ENCODE measurements around the gene UTP14C. TPM values are rescaled to one million over a fixed set of nuclear protein-coding genes. Genes with fewer than 3 reads are reported as not detected.

Gene UTP14C, protein sequence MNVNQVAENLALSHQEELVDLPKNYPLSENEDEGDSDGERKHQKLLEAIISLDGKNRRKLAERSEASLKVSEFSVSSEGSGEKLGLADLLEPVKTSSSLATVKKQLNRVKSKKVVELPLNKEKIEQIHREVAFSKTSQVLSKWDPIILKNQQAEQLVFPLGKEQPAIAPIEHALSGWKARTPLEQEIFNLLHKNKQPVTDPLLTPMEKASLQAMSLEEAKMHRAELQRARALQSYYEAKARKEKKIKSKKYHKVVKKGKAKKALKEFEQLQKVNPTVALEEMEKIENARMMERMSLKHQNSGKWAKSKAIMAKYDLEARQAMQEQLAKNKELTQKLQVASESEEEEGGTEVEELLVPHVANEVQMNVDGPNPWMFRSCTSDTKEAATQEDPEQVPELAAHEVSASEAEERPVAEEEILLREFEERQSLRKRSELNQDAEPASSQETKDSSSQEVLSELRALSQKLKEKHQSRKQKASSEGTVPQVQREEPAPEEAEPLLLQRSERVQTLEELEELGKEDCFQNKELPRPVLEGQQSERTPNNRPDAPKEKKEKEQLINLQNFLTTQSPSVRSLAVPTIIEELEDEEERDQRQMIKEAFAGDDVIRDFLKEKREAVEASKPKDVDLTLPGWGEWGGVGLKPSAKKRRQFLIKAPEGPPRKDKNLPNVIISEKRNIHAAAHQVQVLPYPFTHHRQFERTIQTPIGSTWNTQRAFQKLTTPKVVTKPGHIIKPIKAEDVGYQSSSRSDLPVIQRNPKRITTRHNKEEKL
- total RNA-seq: 10.1 and 14.0 TPM in 2 replicates

DNA sequence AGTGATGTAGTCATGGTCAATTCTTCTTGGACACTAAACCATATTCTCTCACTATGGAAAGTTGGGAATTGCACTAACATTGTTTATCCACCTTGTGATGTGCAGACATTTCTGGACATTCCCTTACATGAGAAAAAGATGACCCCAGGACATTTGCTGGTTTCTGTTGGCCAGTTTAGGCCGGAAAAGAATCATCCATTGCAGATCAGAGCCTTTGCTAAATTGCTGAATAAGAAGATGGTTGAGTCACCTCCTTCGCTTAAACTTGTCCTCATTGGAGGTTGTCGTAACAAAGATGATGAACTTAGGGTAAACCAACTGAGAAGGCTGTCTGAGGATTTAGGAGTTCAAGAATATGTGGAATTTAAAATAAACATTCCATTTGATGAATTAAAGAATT, at the start of gene UTP14C:
UTP14C (plus strand) TSS at position 211 of the 400 bp plus-strand sequence. CDS start 4,114 bp downstream, outside the sequence.

DNA sequence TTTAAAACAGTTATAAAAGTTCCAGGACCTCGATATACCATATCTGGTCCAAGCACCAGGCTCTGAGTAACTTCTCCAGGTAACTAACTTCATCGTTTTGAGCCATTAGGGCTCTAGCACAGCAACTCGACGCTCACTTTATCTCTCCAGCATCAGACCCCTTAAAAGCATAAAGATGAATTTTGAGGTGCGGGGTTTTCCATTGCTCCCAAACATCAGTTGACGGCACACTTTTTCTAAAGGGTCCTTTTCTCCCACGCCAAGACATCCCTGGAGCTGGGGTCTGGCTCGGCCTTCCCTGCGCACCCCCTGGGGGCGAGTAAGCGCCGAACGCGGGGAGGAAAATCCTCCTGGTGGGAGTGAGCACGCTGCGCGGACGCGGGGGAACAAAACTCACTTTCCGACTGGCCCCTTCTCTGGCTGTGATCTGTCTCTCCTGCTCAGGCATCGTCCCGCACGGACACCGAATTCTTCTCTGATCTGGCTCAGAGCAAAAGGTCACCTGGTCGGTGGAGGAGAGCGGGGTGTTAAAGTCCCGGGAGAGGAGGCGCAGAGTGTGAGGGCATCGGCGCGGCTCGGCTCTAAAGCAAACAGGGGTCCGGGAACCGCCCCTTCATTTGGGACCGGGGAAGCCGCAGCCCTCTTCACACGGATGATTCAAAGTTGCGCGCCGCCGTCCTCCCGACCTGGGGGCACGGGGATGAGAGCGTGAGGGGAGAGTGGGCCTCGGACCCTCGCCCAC, 13.4 kb upstream of the UTP14C start, which contains the start of gene ATP7B:
ATP7B (minus strand) TSS at position 561 of the 742 bp plus-strand sequence; CDS start at position 448, 113 bp downstream.

DNA sequence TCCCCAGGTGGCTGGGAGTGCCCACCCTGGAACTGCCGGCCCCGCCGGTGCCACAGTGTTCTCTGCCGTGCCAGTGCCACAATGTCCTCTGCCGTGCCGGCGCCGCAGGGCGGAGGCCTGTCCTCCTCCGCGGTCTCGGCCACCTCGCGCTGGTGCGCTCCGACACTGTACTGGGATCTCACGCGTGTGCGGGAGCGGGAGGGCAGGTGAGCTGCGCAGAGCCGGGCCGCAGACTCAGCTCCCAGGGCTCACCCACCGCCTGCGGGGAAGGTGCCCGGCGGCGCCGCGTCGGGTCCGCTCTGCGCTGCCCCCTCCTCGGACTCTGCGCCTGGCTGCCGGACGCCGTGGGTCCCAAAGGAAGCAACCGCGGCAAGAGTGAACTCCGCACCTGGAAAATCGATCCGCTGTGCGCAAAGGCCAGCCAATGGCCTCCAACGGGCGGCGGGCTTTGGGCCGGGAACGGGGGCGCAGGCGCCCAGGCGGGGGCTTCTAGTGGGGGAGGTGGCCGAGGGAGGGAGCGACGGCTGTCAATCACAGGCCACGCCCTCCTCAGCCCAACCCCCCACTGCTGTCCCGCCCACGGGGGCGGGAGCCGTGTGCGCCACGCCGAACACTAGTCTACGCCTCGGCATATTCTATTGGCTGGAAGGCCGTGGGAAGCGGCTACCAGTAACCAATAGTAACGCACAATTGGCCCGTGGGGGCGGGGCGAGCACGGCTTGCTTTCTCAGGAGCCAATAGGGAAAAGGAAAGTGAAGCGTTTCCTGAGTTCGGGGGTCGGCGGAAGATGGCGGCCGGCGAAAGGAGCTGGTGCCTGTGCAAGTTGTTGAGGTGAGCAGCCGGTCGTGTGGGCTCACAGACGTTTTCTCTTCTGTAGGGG, 12.6 kb upstream of the UTP14C start, which contains the start of gene ALG11:
ALG11 (plus strand) TSS at position 767 of the 880 bp plus-strand sequence; CDS start at position 788, 21 bp downstream.

Other genes with a start within 250 kb of the UTP14C start
- gene DHRS12, start 220.5 kb upstream of the UTP14C start, total RNA-seq: 4.1 and 6.1 TPM in 2 replicates
- not detected in 2 replicates for gene TMEM272, start 179.5 kb upstream of the UTP14C start, total RNA-seq
- gene CCDC70, start 162.7 kb upstream of the UTP14C start, total RNA-seq: not detected in 2 replicates
- 5.6 and 10.1 TPM in 2 replicates for gene ATP7B, start 13.2 kb upstream of the UTP14C start, total RNA-seq
- 14.5 and 19.9 TPM in 2 replicates for gene ALG11, start 12.3 kb upstream of the UTP14C start, total RNA-seq
- 0.09 TPM in 2 replicates for gene NEK5, start 104.4 kb downstream of the UTP14C start, total RNA-seq
- 12.8 and 15.2 TPM in 2 replicates for gene NEK3, start 134.9 kb downstream of the UTP14C start, total RNA-seq

Data from endothelial cell of coronary artery (primary cell).